HepG2 (cell line): ENCODE data around the gene ABCA4. TPM values are rescaled to one million over a fixed set of nuclear protein-coding genes. Genes with fewer than 3 reads are reported as not detected.
A peak's percentile ranks its signal among the peaks of the same experiment; 100 is the strongest.

Source experiments
- AHDC1 ChIP-seq: sonication (generic); formaldehyde crosslinking; IDR thresholded peaks from 2 replicates; pipeline ENCODE4 v1.5.1; 2020; ENCODE audit warnings: mild to moderate bottlenecking, missing genetic modification reagents, borderline replicate concordance
- ARID4A ChIP-seq: sonication (generic); formaldehyde crosslinking; IDR thresholded peaks from 2 replicates; pipeline ENCODE4 v1.5.0; 2020; ENCODE audit warnings: mild to moderate bottlenecking, missing genetic modification reagents, borderline replicate concordance
- MXD3 ChIP-seq: IDR thresholded peaks from 2 replicates; pipeline ENCODE4 v1.6.1; 2016; ENCODE audit warnings: mild to moderate bottlenecking, missing biosample characterization, missing genetic modification reagents
- POLR2AphosphoS2 ChIP-seq: IDR thresholded peaks from 2 replicates; pipeline ENCODE4 v1.6.1; 2011; ENCODE audit warnings: low read depth, low read length, improper control_type of control experiment
- REPIN1 ChIP-seq: sonication (generic); formaldehyde crosslinking; IDR thresholded peaks from 2 replicates; pipeline ENCODE4 v1.8.0; 2022; ENCODE audit warnings: missing genetic modification reagents, low read depth, mild to moderate bottlenecking, borderline replicate concordance
- TEAD2 ChIP-seq: sonication (generic); formaldehyde crosslinking; IDR thresholded peaks from 2 replicates; pipeline ENCODE4 v1.9.0; 2021; ENCODE audit warnings: missing genetic modification reagents
- ZC3H4 ChIP-seq: sonication (generic); formaldehyde crosslinking; IDR thresholded peaks from 2 replicates; pipeline ENCODE4 v1.4.0; 2020; ENCODE audit warnings: missing genetic modification reagents, borderline replicate concordance
- ZFP90 ChIP-seq: sonication (generic); formaldehyde crosslinking; IDR thresholded peaks from 2 replicates; pipeline ENCODE4 v1.8.0; 2022; ENCODE audit warnings: missing genetic modification reagents, mild to moderate bottlenecking, inconsistent platforms, borderline replicate concordance
- ZMAT5 ChIP-seq: sonication (generic); formaldehyde crosslinking; IDR thresholded peaks from 2 replicates; pipeline ENCODE4 v1.5.0; 2020; ENCODE audit warnings: mild to moderate bottlenecking, low read depth, missing genetic modification reagents, borderline replicate concordance
- polyA plus RNA-seq, 8 experiments: library from polyadenylated mRNA; depleted of rRNA in 3 of 8; stranded (reverse) in 7 of 8; unstranded in 1 of 8; fragments of >200 nt; fragmentation: Illumina TruSeq in 4 of 8; extraction: Trizol in 4 of 8; gene quantifications; 2 replicates each; pipeline versions ENCODE4 v1.2.1 to v1.2.3, GENCODE V29; 2011 to 2016; ENCODE audit warnings: low read depth in 4 of 8, missing spikeins in 1 of 8, mixed read lengths in 1 of 8; ENCODE audit not compliant: insufficient read depth in 1 of 8
- total RNA-seq, 5 experiments: library from RNA; depleted of rRNA; stranded (reverse); fragments of >200 nt; fragmentation: Illumina TruSeq; extraction: Trizol; gene quantifications; 2 replicates each; pipeline ENCODE4 v1.2.3, GENCODE V29; 2016; ENCODE audit warnings: low read depth in 1 of 5

Gene ABCA4
- total and polyA plus RNA-seq, 2 of the 13 experiments (the other 11 are each of a cell fraction or from before 2014, with no cell fraction given), result 0.24 to 0.67 TPM

GRCh38 chr1:93964777-93965200 is 156.2 kb downstream of the ABCA4 start (continued):
- peak; percentile 42; the same call in 1 of the 2 replicates for TF ChIP-seq ARID4A (CRISPR knock-in tag)
- no peak for TF ChIP-seq ZFP90 (CRISPR knock-in tag)
- TF ChIP-seq ZMAT5, result no peak
- 0 out of 2 replicates have a peak, but pooled peaks have one; percentile 13 for TF ChIP-seq REPIN1 (CRISPR knock-in tag)
- peak; percentile 60; the same call in 1 of the 2 replicates for TF ChIP-seq AHDC1 (CRISPR knock-in tag)
- TF ChIP-seq ZC3H4 (CRISPR knock-in tag), result no peak
- TF ChIP-seq POLR2AphosphoS2, result no peak
- no peak for TF ChIP-seq TEAD2 (CRISPR knock-in tag)
- TF ChIP-seq MXD3 (CRISPR knock-in tag), result no peak
